Heart left ventricle (tissue), 16 donors: ENCODE data around the gene AAR2. TPM values are rescaled to one million over a fixed set of nuclear protein-coding genes. Genes with fewer than 3 reads are reported as not detected.

ENCODE experiments used
- ATAC-seq, 4 donors: fragments of 200-7000 bp; cut with Tn5 transposase; one replicate each; pipeline ENCODE4 v1.9.1; 2020 to 2022; ENCODE audit warnings: moderate library complexity in 4 of 4, mild to moderate bottlenecking in 3 of 4, moderate number of reproducible peaks in 1 of 4
- DNase-seq, 5 donors: peaks; one replicate each; pipeline ENCODE4 v3.0.0-alpha.2; 2020
- H3K27ac ChIP-seq, 12 donors: fragments of 200-600 bp; sonication (generic) in 4 of 12; one replicate each; pipeline versions ENCODE4 v1.5.0 to v1.8.0; 2016 to 2022; ENCODE audit warnings: mild to moderate bottlenecking in 2 of 12
- H3K27me3 ChIP-seq, 9 donors: fragments of 200-600 bp; sonication (generic) in 2 of 9; one replicate each; pipeline versions ENCODE4 v1.5.1 to v1.8.0; 2016 to 2022; ENCODE audit warnings: mild to moderate bottlenecking in 3 of 9
- H3K36me3 ChIP-seq, 9 donors: fragments of 200-600 bp; sonication (generic) in 2 of 9; one replicate each; pipeline versions ENCODE4 v1.5.0 to v1.8.0; 2018 to 2022; ENCODE audit warnings: mild to moderate bottlenecking in 2 of 9
- H3K4me1 ChIP-seq, 12 donors: fragments of 200-600 bp; sonication (generic) in 4 of 12; one replicate each; pipeline versions ENCODE4 v1.5.0 to v1.8.0; 2016 to 2022; ENCODE audit warnings: mild to moderate bottlenecking in 3 of 12
- H3K4me3 ChIP-seq, 12 donors: fragments of 200-600 bp; sonication (generic) in 4 of 12; one replicate each; pipeline versions ENCODE4 v1.5.0 to v1.8.0; 2017 to 2022; ENCODE audit warnings: mild to moderate bottlenecking in 9 of 12, moderate library complexity in 4 of 12
- H3K9me3 ChIP-seq, 12 donors: fragments of 200-600 bp; sonication (generic) in 4 of 12; one replicate each; pipeline versions ENCODE4 v1.5.0 to v1.8.0; 2016 to 2022; ENCODE audit warnings: mild to moderate bottlenecking in 1 of 12
- POLR2A ChIP-seq, 2 donors: fragments of 450-650 bp; IDR thresholded peaks; one replicate each; pipeline ENCODE4 v1.6.1; 2017; ENCODE audit warnings: antibody characterized with exemption in 2 of 2, mild to moderate bottlenecking in 2 of 2, moderate library complexity in 2 of 2
- WGBS, 4 donors: extraction: QIAGEN DNeasy Blood & Tissue Kit in 2 of 4; methylation state at CpG; one replicate each; pipeline versions ENCODE4 v1.1.5 to v1.1.7; 2013 to 2018; 5-methylcytosine and 5-hydroxymethylcytosine counted together
- intact Hi-C, 10 donors: fragments of 100-400 bp; cut with DNase I; formaldehyde crosslinking; loops; one replicate each; pipeline versions ENCODE4 v1.11.1 to v1.14.2; 2022
- polyA plus RNA-seq, 2 donors: library from polyadenylated mRNA; stranded (reverse); fragments of 200-250 nt; gene quantifications; one replicate each; pipeline ENCODE4 v1.2.3, GENCODE V29; 2013
- total RNA-seq, 9 donors: library from RNA; depleted of rRNA in 2 of 9; stranded (reverse); fragments of >200 nt in 2 of 9; fragmentation: NEBNext Ultra II Directional in 3 of 9; extraction: Animal tissue kit (Norgen Biotek cat#: 25700) in 3 of 9; gene quantifications; one replicate each; pipeline versions ENCODE4 v1.1.0 to v1.2.4, GENCODE V29; 2016 to 2023
- TF ChIP-seq, protein P1 (sequence below), 12 donors: fragments of 200-600 bp; sonication (generic) in 4 of 12; IDR thresholded peaks; one replicate each; pipeline versions ENCODE4 v1.5.0 to v1.8.0; 2018 to 2022; ENCODE audit warnings: antibody characterized with exemption in 12 of 12, mild to moderate bottlenecking in 5 of 12
- donor health status: ischemic (EF 13 %, LVEDD 7.1; RV severe dilation, severe dysfunction).
- donor health status: healthy with polysubstance abuse.
- donor health status: DM: no; HTN: yes; CAD: no.
- donor health status: DM: no; HTN: no; CAD: no.
- donor health status: ischemic (EF 25% LVEDD 6.9; RV normal size, moderate dysfunction).
- donor health status: ischemic (EF 25% LVEDD 5.7; RV mildly dilated, moderate dysfunction).
- donor health status: healthy.
- donor health status: DM: yes; HTN: yes; CAD: no.
- donor health status: ischemic (EF 35%, LVEDD 5.7; RV mildly dilated, moderate dysfunction).
- donor health status: nonischemic (EF 11% LVEDD 7.7; RV severe dilation, severe dysfunction).
- donor health status: DM: yes; HTN: yes; CAD: no.
- donor health status: PGD.
- donor health status: ischemic (EF 29% LVEDD 5.4; RV normal size, mild dysfunction).
- donor health status: nonischemic (EF 23%, LVEDD 6.1; RV moderate dilation, normal function).

The AAR2 gene
- total and polyA plus RNA-seq, 11 donors: 7.8 to 26.9 (median 16.8) TPM

DNA sequence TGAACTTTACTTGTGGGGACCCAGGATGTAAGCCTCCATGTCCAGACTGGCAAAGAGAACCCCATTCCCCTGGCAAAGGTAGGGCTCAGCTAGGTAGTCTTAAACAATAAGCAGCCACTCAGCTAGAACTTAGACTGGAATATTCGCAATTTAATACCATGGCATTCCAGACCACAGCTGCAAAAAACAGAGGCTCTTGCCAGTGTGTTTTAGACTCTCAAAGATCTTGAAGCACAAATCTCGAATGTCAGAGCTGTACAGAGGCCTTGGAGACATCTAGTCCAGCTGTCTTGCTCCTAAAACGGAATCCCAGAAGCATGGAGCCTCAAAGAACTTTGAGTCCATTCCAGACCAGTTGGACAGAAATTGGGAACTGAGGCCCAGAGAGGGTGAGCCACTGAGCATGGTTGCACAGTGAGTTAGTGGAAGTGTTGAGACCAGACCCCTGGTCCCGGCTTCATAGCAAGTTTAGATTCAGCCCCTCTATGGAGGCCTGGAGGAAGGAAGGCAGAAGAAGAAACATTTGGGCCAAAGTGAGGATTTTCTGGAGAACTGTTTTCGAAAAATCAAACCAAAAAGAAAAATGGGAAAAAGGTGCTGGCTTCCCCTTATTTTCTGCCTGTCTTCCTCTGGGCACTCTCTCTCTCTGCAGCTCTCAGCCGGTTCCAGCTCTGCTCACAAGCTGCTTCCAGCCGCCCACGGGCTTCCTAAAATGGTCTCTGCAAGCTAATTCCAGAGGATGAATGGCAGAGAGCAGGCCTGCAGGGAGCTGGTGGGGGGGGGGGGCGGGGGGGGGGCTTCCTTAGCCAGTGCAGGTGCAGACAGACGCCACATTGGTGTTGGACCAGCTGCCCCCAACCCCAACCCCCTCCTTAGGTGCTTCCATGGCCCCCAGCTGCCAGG, 32.4 kb downstream of the AAR2 start:
- Histone ChIP-seq H3K9me3 (no peaks in the 10 kb centered on the region), H3K4me1 (no peaks in the 10 kb centered on the region), H3K27me3 (peaks cover 0 to 10% (median 0%) of the 10 kb centered on the region in 9 donors), H3K36me3 (no peaks in the 10 kb centered on the region), H3K27ac (no peak overlapping the region), H3K4me3 (no peak overlapping the region)
- no peak for ATAC-seq
- 59 to 67% (median 65%) methylated on average over 10 of the region's 10 CpGs for WGBS, 4 donors
- intact Hi-C loops: no loop called here
- TF ChIP-seq POLR2A (IDR thresholded peaks at IDR 0.05): no peak
- TF ChIP-seq, protein P1, sequence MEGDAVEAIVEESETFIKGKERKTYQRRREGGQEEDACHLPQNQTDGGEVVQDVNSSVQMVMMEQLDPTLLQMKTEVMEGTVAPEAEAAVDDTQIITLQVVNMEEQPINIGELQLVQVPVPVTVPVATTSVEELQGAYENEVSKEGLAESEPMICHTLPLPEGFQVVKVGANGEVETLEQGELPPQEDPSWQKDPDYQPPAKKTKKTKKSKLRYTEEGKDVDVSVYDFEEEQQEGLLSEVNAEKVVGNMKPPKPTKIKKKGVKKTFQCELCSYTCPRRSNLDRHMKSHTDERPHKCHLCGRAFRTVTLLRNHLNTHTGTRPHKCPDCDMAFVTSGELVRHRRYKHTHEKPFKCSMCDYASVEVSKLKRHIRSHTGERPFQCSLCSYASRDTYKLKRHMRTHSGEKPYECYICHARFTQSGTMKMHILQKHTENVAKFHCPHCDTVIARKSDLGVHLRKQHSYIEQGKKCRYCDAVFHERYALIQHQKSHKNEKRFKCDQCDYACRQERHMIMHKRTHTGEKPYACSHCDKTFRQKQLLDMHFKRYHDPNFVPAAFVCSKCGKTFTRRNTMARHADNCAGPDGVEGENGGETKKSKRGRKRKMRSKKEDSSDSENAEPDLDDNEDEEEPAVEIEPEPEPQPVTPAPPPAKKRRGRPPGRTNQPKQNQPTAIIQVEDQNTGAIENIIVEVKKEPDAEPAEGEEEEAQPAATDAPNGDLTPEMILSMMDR (IDR thresholded peaks at IDR 0.05): no peak
- DNase-seq: no peak

DNA sequence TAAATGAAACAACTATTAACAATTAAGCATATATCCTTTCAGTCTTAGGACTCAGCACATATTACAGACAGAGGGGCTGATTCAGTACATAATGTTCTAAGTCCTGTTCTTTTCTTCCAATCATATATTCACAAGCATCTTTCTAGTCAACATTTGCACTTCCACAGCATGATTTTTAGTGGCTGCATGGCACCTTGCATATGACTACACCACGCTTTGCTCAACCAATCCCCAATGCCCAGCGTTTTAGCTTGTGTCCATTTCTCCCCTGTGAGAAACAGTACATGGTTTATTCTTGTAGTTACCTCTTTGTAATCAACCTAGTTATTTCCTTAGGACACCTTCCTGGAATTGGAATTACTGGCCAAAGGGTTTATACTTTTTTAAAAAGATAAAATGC, 33.2 kb downstream of the AAR2 start:
- H3K36me3 ChIP-seq: no peaks in the 10 kb centered on the region
- peaks cover 0 to 18% (median 5%) of the 10 kb centered on the region in 9 donors for H3K27me3 ChIP-seq
- no peaks in the 10 kb centered on the region for H3K9me3 ChIP-seq
- intact Hi-C loops: no loop called here
- no peak for ATAC-seq
- no peak overlapping the region for H3K4me3 ChIP-seq
- H3K27ac ChIP-seq: no peak overlapping the region
- H3K4me1 ChIP-seq: no peaks in the 10 kb centered on the region
- WGBS, 4 donors: 78 to 87% (median 82%) methylated on average over 2 of the region's 2 CpGs
- no peak for DNase-seq
- TF ChIP-seq POLR2A (IDR thresholded peaks at IDR 0.05): no peak
- TF ChIP-seq, protein P1 (IDR thresholded peaks at IDR 0.05): no peak

DNA sequence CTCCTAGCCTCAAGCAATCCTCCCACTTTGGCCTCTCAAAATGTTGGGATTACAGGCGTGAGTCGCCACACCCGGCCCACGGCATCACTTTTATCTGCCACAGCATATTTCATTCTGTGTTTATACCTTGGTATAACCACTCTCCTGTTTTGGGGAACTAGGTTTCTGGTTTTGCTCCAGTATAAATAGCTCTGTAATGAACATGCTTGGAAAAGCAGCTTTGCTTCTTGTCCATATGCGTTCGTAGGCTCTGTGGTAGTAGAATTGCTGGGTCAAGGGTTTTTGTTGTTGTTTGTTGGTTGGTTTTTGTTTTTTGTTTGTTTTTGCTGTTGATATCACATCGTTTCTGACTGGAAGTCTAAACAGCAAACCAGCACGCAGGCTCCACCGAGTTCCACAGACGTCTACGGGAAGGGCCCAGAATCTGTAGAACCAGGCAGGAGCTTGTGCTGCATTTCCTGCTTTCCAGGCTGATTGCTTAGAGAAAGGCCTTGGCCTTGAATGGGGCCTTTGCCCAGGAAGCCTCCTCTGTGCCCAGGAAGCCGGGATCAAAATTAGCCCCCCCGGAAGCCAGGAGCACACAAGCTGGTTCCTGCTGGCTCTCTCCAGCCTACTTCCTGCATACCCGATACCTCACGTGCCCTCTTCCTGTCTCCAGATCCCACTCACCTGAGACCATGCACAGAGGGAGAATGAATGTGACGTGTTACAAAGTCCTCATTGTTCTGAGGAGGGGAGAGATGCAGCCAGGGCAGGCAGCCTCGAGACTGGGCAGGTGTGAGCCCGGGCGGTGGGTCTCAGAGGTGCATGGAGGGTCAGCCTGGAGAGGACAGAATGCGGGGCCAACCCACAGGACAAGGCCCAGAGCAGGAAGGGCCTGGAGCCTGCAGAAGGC, 34.7 kb downstream of the AAR2 start:
- Histone ChIP-seq H3K9me3 (no peaks in the 10 kb centered on the region), H3K4me1 (no peaks in the 10 kb centered on the region), H3K27ac (no peak overlapping the region), H3K36me3 (no peaks in the 10 kb centered on the region), H3K4me3 (no peak overlapping the region), H3K27me3 (peaks cover 0 to 31% (median 8%) of the 10 kb centered on the region in 9 donors)
- intact Hi-C loops: no loop called here
- DNase-seq (no peak), ATAC-seq (no peak)
- no peak for TF ChIP-seq POLR2A (IDR thresholded peaks at IDR 0.05)
- TF ChIP-seq, protein P1 (IDR thresholded peaks at IDR 0.05): no peak
- WGBS, 4 donors: 72 to 79% (median 78%) methylated on average over 15 to 20 of the region's 20 CpGs
